22Rv1 (cell line): ENCODE data around the gene KCNS3.

Experiments used
- H3K27ac ChIP-seq: fragments of 450-650 bp; 2 replicates; pipeline ENCODE4 v1.5.1; 2017
- ZFX ChIP-seq: fragments of 450-650 bp; IDR thresholded peaks from 2 replicates; pipeline ENCODE4 v1.6.1; 2017; ENCODE audit warnings: antibody characterized with exemption, borderline replicate concordance
- TF ChIP-seq, protein P1 (sequence below): fragments of 450-650 bp; IDR thresholded peaks from 2 replicates; pipeline ENCODE4 v1.5.1; 2017; ENCODE audit warnings: mild to moderate bottlenecking

The KCNS3 gene

DNA sequence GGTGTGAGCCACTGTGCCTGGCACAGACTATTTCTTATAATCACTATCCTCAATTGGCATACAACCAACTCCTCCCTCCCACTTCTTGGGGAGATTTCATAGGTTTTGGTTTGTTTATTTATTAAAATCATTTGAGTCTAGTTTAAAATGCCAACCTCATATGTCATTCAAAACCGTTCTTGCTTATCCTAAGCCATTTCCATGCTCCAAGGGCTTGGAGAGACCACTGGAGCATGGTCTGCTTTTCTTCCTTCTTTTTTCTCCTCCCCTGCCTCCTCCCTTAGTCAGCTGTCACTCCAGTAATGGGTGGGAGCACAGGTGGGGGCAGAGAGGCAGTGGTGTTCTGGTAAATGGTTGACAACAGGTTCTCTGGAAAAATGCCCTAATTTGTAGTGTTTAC, 20.4 kb upstream of the KCNS3 start:
- TF ChIP-seq, protein P1, sequence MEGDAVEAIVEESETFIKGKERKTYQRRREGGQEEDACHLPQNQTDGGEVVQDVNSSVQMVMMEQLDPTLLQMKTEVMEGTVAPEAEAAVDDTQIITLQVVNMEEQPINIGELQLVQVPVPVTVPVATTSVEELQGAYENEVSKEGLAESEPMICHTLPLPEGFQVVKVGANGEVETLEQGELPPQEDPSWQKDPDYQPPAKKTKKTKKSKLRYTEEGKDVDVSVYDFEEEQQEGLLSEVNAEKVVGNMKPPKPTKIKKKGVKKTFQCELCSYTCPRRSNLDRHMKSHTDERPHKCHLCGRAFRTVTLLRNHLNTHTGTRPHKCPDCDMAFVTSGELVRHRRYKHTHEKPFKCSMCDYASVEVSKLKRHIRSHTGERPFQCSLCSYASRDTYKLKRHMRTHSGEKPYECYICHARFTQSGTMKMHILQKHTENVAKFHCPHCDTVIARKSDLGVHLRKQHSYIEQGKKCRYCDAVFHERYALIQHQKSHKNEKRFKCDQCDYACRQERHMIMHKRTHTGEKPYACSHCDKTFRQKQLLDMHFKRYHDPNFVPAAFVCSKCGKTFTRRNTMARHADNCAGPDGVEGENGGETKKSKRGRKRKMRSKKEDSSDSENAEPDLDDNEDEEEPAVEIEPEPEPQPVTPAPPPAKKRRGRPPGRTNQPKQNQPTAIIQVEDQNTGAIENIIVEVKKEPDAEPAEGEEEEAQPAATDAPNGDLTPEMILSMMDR = no peak
- TF ChIP-seq ZFX = no peak
- no peak overlapping the region for H3K27ac ChIP-seq

DNA sequence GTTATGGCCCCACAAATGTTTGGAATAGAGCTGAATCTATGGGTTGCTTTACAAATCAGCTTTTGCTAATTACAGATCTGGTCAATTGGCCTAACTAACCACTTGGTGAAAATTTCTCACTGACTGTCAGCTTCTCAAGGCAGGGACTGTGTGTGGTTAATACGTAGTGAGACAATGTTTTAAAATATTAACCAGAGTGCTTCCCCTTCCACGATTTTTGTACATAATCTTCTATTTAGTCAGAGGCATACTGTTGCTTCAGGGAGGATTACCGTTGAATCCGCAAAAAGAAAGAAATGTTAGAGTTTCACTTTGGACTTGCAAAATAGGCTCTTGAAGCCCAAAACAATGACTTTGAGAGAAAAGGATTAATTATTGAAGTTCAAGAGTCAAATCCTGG, 14.9 kb upstream of the KCNS3 start:
- TF ChIP-seq, protein P1 = no peak
- no peak for TF ChIP-seq ZFX
- no peak overlapping the region for H3K27ac ChIP-seq

DNA sequence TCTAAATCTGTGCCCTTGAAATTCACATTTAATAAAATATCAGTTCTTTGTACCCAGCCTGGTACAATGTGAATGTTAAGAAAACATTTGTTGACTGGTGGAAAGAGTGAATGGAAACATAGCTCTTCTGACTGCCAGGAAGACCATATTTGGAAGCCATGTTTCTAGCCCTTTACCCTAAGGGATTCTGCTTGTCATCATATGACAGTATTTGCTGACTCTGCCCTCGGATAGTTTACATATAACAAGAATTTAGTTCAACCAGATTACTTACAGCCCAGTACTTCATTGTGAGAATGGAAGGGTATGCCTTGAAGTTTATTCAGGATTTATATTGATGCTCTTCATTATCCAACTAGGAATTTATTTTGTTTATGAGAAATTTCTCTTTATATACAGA, 13.8 kb upstream of the KCNS3 start:
- no peak for TF ChIP-seq ZFX
- TF ChIP-seq, protein P1 = no peak
- H3K27ac ChIP-seq = no peak overlapping the region

DNA sequence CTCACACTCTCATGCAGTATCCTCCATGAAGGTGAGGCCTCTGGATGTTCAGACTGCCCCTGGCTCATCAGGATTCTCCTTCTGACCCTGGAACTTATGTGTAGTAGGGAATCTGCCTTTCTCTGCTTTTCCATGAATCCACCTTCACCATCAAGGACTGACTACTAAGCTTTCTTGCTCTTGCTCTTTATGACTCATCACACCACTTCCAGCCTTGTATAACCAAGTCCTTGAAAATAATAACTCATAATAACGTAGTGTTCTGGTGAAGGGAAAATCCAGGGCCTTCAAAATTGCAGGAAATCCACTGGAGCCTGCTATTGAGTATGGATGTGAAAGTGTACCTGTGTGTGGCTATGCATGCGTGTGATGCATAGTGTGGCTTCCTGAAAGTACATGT, 11.3 kb upstream of the KCNS3 start:
- no peak overlapping the region for H3K27ac ChIP-seq
- TF ChIP-seq ZFX = no peak
- TF ChIP-seq, protein P1 = no peak

DNA sequence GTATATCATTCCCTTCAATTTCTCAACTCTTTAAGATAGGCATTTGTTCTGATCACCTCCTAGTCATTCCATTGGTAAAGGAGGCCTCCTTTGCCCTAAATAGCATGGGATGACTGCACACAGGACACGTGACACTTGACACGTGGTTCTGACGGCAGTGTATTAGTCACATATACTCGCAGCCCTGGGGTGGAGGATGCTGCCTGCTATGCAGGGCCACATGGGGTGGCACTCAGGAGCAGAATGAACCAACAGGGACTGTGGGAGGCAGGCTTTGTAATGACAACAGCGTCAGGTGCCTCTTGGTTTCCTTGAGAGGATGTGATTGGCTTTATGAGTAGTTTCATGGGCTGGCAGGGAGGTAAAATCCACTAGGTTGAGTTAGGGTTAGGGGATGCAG, 9.3 kb upstream of the KCNS3 start:
- no peak overlapping the region for H3K27ac ChIP-seq
- no peak for TF ChIP-seq ZFX
- TF ChIP-seq, protein P1 = no peak

DNA sequence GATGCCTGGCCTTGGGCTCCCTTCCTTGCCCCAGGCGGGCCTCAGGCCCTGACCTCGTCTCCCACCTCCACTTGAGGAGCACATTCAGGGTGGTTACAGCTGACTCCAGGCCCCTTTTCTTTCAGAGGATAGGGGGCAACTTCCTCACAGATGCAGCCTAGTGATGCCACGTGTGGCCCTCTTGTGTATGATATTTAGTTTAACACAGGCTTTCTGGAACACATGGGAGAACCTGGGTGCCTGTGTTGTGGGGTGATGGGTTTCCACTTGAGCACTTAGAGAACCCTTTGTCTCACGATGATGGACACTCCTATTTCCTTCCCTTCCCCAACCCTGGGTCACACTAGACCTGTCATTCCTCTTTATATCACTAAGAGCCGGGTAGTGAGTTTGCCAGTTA, 6.8 kb upstream of the KCNS3 start:
- TF ChIP-seq, protein P1 = no peak
- TF ChIP-seq ZFX = no peak
- H3K27ac ChIP-seq = no peak overlapping the region

DNA sequence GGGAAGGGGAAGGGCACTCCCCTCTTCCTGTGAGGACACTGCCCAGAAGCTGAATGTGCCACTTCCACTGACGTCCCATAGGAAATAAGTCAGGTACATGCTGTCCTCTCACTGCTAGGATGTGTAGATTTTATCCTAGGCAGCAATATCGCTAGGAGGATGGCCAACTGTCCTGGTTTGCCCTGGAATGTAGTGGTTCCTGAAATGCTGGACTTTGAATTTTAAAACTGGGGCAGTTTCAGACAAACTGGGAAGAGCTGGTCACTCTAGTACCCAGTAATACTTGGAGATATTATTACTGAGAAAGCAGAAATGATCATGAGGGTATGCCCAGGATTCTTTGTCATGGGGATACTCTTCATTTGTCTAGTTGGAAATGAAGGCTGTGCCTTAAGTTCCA, 5.4 kb upstream of the KCNS3 start:
- no peak for TF ChIP-seq ZFX
- TF ChIP-seq, protein P1 = no peak
- no peak overlapping the region for H3K27ac ChIP-seq
